GM15510 (cell line): ENCODE results near the gene SND1.

Experiments used
- POLR2A ChIP-seq: IDR thresholded peaks from 3 replicates; pipeline ENCODE4 v1.6.1; 2011; ENCODE audit warnings: borderline replicate concordance; ENCODE audit not compliant: insufficient read length; ENCODE audit errors: extremely low read depth

SND1 gene

GRCh38 chr7:127755965-127756364, 104.0 kb downstream of the SND1 start:
- no peak for TF ChIP-seq POLR2A

- TF ChIP-seq POLR2A, result no peak
Observed at GRCh38 chr7:127758105-127758504, 106.1 kb downstream of the SND1 start.

GRCh38 chr7:127758845-127759244, 106.9 kb downstream of the SND1 start:
- no peak for TF ChIP-seq POLR2A

GRCh38 chr7:127759945-127760421, 108.0 kb downstream of the SND1 start:
- TF ChIP-seq POLR2A, result no peak

- no peak for TF ChIP-seq POLR2A
Observed at GRCh38 chr7:127760436-127761031, 108.5 kb downstream of the SND1 start.

GRCh38 chr7:127761196-127761595, 109.2 kb downstream of the SND1 start:
- no peak for TF ChIP-seq POLR2A

- no peak for TF ChIP-seq POLR2A
Observed at GRCh38 chr7:127764681-127765080, 112.7 kb downstream of the SND1 start.

- no peak for TF ChIP-seq POLR2A
Observed at GRCh38 chr7:127765150-127765549, 113.2 kb downstream of the SND1 start.

- TF ChIP-seq POLR2A, result no peak
Observed at GRCh38 chr7:127766831-127767459, 115.0 kb downstream of the SND1 start.

GRCh38 chr7:127768241-127768640, 116.2 kb downstream of the SND1 start:
- TF ChIP-seq POLR2A, result no peak

GRCh38 chr7:127769137-127769536, 117.1 kb downstream of the SND1 start:
- no peak for TF ChIP-seq POLR2A

- TF ChIP-seq POLR2A, result no peak
Observed at GRCh38 chr7:127769696-127770400, 117.9 kb downstream of the SND1 start.

- no peak for TF ChIP-seq POLR2A
Observed at GRCh38 chr7:127770885-127771284, 118.9 kb downstream of the SND1 start.

GRCh38 chr7:127771707-127772106, 119.7 kb downstream of the SND1 start:
- no peak for TF ChIP-seq POLR2A

- TF ChIP-seq POLR2A, result no peak
Observed at GRCh38 chr7:127776776-127777386, 124.9 kb downstream of the SND1 start.

- TF ChIP-seq POLR2A, result no peak
Observed at GRCh38 chr7:127780489-127780888, 128.5 kb downstream of the SND1 start.

- TF ChIP-seq POLR2A, result no peak
Observed at GRCh38 chr7:127781081-127781480, 129.1 kb downstream of the SND1 start.

- TF ChIP-seq POLR2A, result no peak
Observed at GRCh38 chr7:127782075-127782474, 130.1 kb downstream of the SND1 start.
